WTC11 (cell line): Measurements from ENCODE around the gene UPF1. TPM values are rescaled to one million over a fixed set of nuclear protein-coding genes. Genes with fewer than 3 reads are reported as not detected.

Experiments
- ATAC-seq: fragments of 200-7000 bp; cut with Tn5 transposase; 2 replicates; pipeline ENCODE4 v1.10.0; 2021; ENCODE audit warnings: mild to moderate bottlenecking, moderate library complexity
- CTCF ChIA-PET: fragments of 300-600 bp; sonication (Branson Sonifier 250); formaldehyde crosslinking; loops from one replicate; lab custom pipeline; 2021; ENCODE audit warnings: antibody characterized with exemption; lab: Charles Lee
- POLR2A ChIA-PET: fragments of 350-600 bp; sonication (Branson Sonifier 250); formaldehyde crosslinking; loops from one replicate; lab custom pipeline; 2021; ENCODE audit warnings: antibody characterized with exemption; lab: Charles Lee
- DNase-seq: peaks from one replicate; pipeline ENCODE4 v3.0.0; 2021; ENCODE audit warnings: low spot score
- H3K27ac Mint-ChIP-seq: 2 replicates; pipeline ENCODE4 v1.8.0; 2021; ENCODE audit warnings: mixed read lengths
- H3K27me3 Mint-ChIP-seq: 2 replicates; pipeline ENCODE4 v1.8.0; 2021; ENCODE audit warnings: low read depth, mild to moderate bottlenecking, moderate library complexity, mixed read lengths
- H3K36me3 Mint-ChIP-seq: 2 replicates; pipeline ENCODE4 v1.8.0; 2021; ENCODE audit warnings: mixed read lengths
- H3K4me1 Mint-ChIP-seq: 2 replicates; pipeline ENCODE4 v1.8.0; 2022; ENCODE audit warnings: mixed read lengths
- H3K4me3 Mint-ChIP-seq: 2 replicates; pipeline ENCODE4 v1.8.0; 2021; ENCODE audit warnings: mild to moderate bottlenecking, moderate library complexity, mixed read lengths
- H3K9me3 Mint-ChIP-seq: 2 replicates; pipeline ENCODE4 v1.8.0; 2021; ENCODE audit warnings: mixed read lengths
- AR ChIP-seq: fragments of 250-450 bp; sonication (Bioruptor Pico); IDR thresholded peaks from 2 replicates; pipeline ENCODE4 v1.9.0; 2021; ENCODE audit warnings: mild to moderate bottlenecking
- CBFB ChIP-seq: sonication (generic); formaldehyde crosslinking; IDR thresholded peaks from 2 replicates; pipeline ENCODE4 v1.8.1; 2022; ENCODE audit warnings: mild to moderate bottlenecking, low read depth, missing genetic modification reagents
- CREB1 ChIP-seq: sonication (generic); formaldehyde crosslinking; IDR thresholded peaks from 2 replicates; pipeline ENCODE4 v1.8.0; 2023; ENCODE audit warnings: mild to moderate bottlenecking, missing genetic modification reagents
- E2F5 ChIP-seq: sonication (generic); formaldehyde crosslinking; IDR thresholded peaks from 2 replicates; pipeline ENCODE4 v1.8.1; 2022; ENCODE audit warnings: mild to moderate bottlenecking, moderate library complexity, missing genetic modification reagents
- ELF4 ChIP-seq: sonication (generic); formaldehyde crosslinking; IDR thresholded peaks from 2 replicates; pipeline ENCODE4 v1.8.1; 2022; ENCODE audit warnings: low read depth, mild to moderate bottlenecking, moderate library complexity, missing genetic modification reagents
- ETV6 ChIP-seq: sonication (generic); formaldehyde crosslinking; IDR thresholded peaks from 2 replicates; pipeline ENCODE4 v1.8.1; 2022; ENCODE audit warnings: mild to moderate bottlenecking, missing genetic modification reagents
- FOXJ3 ChIP-seq: sonication (generic); formaldehyde crosslinking; IDR thresholded peaks from 2 replicates; pipeline ENCODE4 v1.9.0; 2021; ENCODE audit warnings: missing genetic modification reagents, mild to moderate bottlenecking, borderline replicate concordance
- MXD4 ChIP-seq: fragments of 250-450 bp; sonication (Bioruptor Pico); IDR thresholded peaks from 2 replicates; pipeline ENCODE4 v1.8.0; 2021; ENCODE audit warnings: mild to moderate bottlenecking, moderate library complexity, borderline replicate concordance
- NFATC4 ChIP-seq: fragments of 250-450 bp; sonication (Bioruptor Pico); IDR thresholded peaks from 2 replicates; pipeline ENCODE4 v1.9.0; 2021; ENCODE audit warnings: mild to moderate bottlenecking
- NFYB ChIP-seq: sonication (generic); formaldehyde crosslinking; conservative IDR thresholded peaks from 2 replicates; pipeline ENCODE4 v1.8.0; 2022; ENCODE audit warnings: low read depth, missing genetic modification reagents
- NR3C1 ChIP-seq: sonication (generic); formaldehyde crosslinking; conservative IDR thresholded peaks from 2 replicates; pipeline ENCODE4 v1.8.1; 2023; ENCODE audit warnings: low read depth, mild to moderate bottlenecking, missing genetic modification reagents
- RORB ChIP-seq: fragments of 250-450 bp; sonication (Bioruptor Pico); IDR thresholded peaks from 2 replicates; pipeline ENCODE4 v1.9.0; 2021; ENCODE audit warnings: mild to moderate bottlenecking
- SMAD3 ChIP-seq: sonication (generic); formaldehyde crosslinking; IDR thresholded peaks from 2 replicates; pipeline ENCODE4 v1.8.0; 2022; ENCODE audit warnings: missing genetic modification reagents, mild to moderate bottlenecking, borderline replicate concordance
- SMAD4 ChIP-seq: sonication (generic); formaldehyde crosslinking; IDR thresholded peaks from 2 replicates; pipeline ENCODE4 v1.8.0; 2022; ENCODE audit warnings: mild to moderate bottlenecking, missing genetic modification reagents
- ZBTB21 ChIP-seq: sonication (generic); formaldehyde crosslinking; IDR thresholded peaks from 2 replicates; pipeline ENCODE4 v1.8.1; 2023; ENCODE audit warnings: mild to moderate bottlenecking, missing genetic modification reagents, borderline replicate concordance
- ZNF396 ChIP-seq: fragments of 250-450 bp; sonication (Bioruptor Pico); IDR thresholded peaks from 2 replicates; pipeline ENCODE4 v1.8.0; 2021; ENCODE audit warnings: mild to moderate bottlenecking, moderate library complexity, borderline replicate concordance
- ZNF423 ChIP-seq: fragments of 250-450 bp; sonication (Bioruptor Pico); IDR thresholded peaks from 2 replicates; pipeline ENCODE4 v2.1.2; 2022; ENCODE audit warnings: mild to moderate bottlenecking, moderate library complexity
- total RNA-seq: library from RNA; stranded (reverse); gene quantifications from 3 replicates; pipeline ENCODE4 v1.2.3, GENCODE V29; 2021
- TF ChIP-seq, protein P1 (sequence below): fragments of 250-450 bp; sonication (Bioruptor Pico); IDR thresholded peaks from 2 replicates; pipeline ENCODE4 v1.9.0; 2021; ENCODE audit warnings: mild to moderate bottlenecking, borderline replicate concordance
- TF ChIP-seq, protein P2 (sequence below): fragments of 250-450 bp; sonication (Bioruptor Pico); IDR thresholded peaks from 2 replicates; pipeline ENCODE4 v1.9.0; 2021; ENCODE audit warnings: mild to moderate bottlenecking
- TF ChIP-seq, protein P3 (sequence below): sonication (generic); formaldehyde crosslinking; IDR thresholded peaks from 2 replicates; pipeline ENCODE4 v1.8.1; 2023; ENCODE audit warnings: mild to moderate bottlenecking, missing genetic modification reagents, moderate library complexity
- TF ChIP-seq, protein P4 (sequence below): fragments of 250-450 bp; sonication (Bioruptor Pico); IDR thresholded peaks from 2 replicates; pipeline ENCODE4 v1.9.0; 2021; ENCODE audit warnings: moderate library complexity, mild to moderate bottlenecking, inconsistent platforms, borderline replicate concordance
- TF ChIP-seq, protein P5 (sequence below): fragments of 200-600 bp; IDR thresholded peaks from 2 replicates; pipeline ENCODE4 v1.8.0; 2022; ENCODE audit warnings: antibody characterized with exemption

Gene UPF1
- total RNA-seq, 1 experiment from 2014 or later = 82.5 TPM

GRCh38 chr19:18828786-18829185, 3.0 kb upstream of the UPF1 start (continued):
- TF ChIP-seq, protein P1, sequence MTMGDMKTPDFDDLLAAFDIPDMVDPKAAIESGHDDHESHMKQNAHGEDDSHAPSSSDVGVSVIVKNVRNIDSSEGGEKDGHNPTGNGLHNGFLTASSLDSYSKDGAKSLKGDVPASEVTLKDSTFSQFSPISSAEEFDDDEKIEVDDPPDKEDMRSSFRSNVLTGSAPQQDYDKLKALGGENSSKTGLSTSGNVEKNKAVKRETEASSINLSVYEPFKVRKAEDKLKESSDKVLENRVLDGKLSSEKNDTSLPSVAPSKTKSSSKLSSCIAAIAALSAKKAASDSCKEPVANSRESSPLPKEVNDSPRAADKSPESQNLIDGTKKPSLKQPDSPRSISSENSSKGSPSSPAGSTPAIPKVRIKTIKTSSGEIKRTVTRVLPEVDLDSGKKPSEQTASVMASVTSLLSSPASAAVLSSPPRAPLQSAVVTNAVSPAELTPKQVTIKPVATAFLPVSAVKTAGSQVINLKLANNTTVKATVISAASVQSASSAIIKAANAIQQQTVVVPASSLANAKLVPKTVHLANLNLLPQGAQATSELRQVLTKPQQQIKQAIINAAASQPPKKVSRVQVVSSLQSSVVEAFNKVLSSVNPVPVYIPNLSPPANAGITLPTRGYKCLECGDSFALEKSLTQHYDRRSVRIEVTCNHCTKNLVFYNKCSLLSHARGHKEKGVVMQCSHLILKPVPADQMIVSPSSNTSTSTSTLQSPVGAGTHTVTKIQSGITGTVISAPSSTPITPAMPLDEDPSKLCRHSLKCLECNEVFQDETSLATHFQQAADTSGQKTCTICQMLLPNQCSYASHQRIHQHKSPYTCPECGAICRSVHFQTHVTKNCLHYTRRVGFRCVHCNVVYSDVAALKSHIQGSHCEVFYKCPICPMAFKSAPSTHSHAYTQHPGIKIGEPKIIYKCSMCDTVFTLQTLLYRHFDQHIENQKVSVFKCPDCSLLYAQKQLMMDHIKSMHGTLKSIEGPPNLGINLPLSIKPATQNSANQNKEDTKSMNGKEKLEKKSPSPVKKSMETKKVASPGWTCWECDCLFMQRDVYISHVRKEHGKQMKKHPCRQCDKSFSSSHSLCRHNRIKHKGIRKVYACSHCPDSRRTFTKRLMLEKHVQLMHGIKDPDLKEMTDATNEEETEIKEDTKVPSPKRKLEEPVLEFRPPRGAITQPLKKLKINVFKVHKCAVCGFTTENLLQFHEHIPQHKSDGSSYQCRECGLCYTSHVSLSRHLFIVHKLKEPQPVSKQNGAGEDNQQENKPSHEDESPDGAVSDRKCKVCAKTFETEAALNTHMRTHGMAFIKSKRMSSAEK (CRISPR knock-in tag) = no peak
- TF ChIP-seq NFYB (no peak), NFATC4 (CRISPR knock-in tag) (no peak), RORB (CRISPR knock-in tag) (no peak)

GRCh38 chr19:18830488-18830887, 1.3 kb upstream of the UPF1 start:
- Mint-ChIP-seq H3K4me3 (no peak overlapping the region), H3K27me3 (peaks cover 41% of the 10 kb centered on the region), H3K36me3 (peaks cover 10% of the 10 kb centered on the region), H3K9me3 (peaks cover 13% of the 10 kb centered on the region), H3K4me1 (peaks cover 22% of the 10 kb centered on the region), H3K27ac (no peak overlapping the region)
- no peak for DNase-seq
- TF ChIP-seq NFATC4 (CRISPR knock-in tag) = no peak
- TF ChIP-seq, protein P2, sequence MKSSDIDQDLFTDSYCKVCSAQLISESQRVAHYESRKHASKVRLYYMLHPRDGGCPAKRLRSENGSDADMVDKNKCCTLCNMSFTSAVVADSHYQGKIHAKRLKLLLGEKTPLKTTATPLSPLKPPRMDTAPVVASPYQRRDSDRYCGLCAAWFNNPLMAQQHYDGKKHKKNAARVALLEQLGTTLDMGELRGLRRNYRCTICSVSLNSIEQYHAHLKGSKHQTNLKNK = no peak
- TF ChIP-seq CREB1 (CRISPR knock-in tag) = no peak
- TF ChIP-seq MXD4 (CRISPR knock-in tag) = no peak
- TF ChIP-seq, protein P3, sequence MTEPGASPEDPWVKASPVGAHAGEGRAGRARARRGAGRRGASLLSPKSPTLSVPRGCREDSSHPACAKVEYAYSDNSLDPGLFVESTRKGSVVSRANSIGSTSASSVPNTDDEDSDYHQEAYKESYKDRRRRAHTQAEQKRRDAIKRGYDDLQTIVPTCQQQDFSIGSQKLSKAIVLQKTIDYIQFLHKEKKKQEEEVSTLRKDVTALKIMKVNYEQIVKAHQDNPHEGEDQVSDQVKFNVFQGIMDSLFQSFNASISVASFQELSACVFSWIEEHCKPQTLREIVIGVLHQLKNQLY (CRISPR knock-in tag) = no peak
- no peak for TF ChIP-seq ZNF423
- TF ChIP-seq ELF4 (CRISPR knock-in tag) = no peak
- TF ChIP-seq FOXJ3 (CRISPR knock-in tag) = no peak
- TF ChIP-seq E2F5 (CRISPR knock-in tag) = no peak
- no peak for TF ChIP-seq ZBTB21 (CRISPR knock-in tag)
- no peak for TF ChIP-seq AR (CRISPR knock-in tag)
- no peak for TF ChIP-seq SMAD4 (CRISPR knock-in tag)
- TF ChIP-seq, protein P4, sequence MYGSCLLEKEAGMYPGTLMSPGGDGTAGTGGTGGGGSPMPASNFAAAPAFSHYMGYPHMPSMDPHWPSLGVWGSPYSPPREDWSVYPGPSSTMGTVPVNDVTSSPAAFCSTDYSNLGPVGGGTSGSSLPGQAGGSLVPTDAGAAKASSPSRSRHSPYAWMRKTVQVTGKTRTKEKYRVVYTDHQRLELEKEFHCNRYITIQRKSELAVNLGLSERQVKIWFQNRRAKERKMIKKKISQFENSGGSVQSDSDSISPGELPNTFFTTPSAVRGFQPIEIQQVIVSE (CRISPR knock-in tag) = no peak
- TF ChIP-seq CBFB (CRISPR knock-in tag) = no peak
- TF ChIP-seq, protein P5, sequence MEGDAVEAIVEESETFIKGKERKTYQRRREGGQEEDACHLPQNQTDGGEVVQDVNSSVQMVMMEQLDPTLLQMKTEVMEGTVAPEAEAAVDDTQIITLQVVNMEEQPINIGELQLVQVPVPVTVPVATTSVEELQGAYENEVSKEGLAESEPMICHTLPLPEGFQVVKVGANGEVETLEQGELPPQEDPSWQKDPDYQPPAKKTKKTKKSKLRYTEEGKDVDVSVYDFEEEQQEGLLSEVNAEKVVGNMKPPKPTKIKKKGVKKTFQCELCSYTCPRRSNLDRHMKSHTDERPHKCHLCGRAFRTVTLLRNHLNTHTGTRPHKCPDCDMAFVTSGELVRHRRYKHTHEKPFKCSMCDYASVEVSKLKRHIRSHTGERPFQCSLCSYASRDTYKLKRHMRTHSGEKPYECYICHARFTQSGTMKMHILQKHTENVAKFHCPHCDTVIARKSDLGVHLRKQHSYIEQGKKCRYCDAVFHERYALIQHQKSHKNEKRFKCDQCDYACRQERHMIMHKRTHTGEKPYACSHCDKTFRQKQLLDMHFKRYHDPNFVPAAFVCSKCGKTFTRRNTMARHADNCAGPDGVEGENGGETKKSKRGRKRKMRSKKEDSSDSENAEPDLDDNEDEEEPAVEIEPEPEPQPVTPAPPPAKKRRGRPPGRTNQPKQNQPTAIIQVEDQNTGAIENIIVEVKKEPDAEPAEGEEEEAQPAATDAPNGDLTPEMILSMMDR = no peak
- no peak for TF ChIP-seq SMAD3 (CRISPR knock-in tag)
- no peak for TF ChIP-seq ETV6 (CRISPR knock-in tag)
- TF ChIP-seq NR3C1 = no peak
- no peak for TF ChIP-seq ZNF396 (CRISPR knock-in tag)
- ChIA-PET CTCF (interaction anchor here (1.2 kb wide), 1 partner anchor 16 kb away, joined by 3 read pairs; no protein-coding TSS in a partner anchor), POLR2A (no interaction called here)
- ATAC-seq = no peak
